ENCODE measurements around the gene VPS13D.

VPS13D gene

DNA sequence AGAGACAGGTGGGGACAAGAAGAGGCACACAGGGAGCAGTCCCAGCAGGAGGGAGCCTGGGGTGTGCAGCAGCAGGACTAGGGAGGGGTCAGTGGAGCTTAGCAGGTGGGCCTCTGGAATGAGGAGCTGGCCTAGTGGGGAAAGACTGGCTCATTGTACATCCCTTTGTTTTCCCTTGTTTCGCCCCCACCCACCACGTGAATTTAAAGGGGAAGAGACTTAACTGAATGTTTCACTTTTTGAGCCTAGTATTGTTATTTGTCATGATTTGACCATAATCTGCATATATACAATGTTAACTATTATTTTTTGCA is 206.5 kb downstream of the VPS13D start:
- Histone ChIP-seq H3K4me3 (ENCODE audit: low read length) (no peak overlapping the region), H3K4me1 (ENCODE audit: insufficient read depth, low read length) (peaks cover 12% of the 10 kb centered on the region), H3K36me3 (ENCODE audit: insufficient read depth, low read length) (no peaks in the 10 kb centered on the region)

DNA sequence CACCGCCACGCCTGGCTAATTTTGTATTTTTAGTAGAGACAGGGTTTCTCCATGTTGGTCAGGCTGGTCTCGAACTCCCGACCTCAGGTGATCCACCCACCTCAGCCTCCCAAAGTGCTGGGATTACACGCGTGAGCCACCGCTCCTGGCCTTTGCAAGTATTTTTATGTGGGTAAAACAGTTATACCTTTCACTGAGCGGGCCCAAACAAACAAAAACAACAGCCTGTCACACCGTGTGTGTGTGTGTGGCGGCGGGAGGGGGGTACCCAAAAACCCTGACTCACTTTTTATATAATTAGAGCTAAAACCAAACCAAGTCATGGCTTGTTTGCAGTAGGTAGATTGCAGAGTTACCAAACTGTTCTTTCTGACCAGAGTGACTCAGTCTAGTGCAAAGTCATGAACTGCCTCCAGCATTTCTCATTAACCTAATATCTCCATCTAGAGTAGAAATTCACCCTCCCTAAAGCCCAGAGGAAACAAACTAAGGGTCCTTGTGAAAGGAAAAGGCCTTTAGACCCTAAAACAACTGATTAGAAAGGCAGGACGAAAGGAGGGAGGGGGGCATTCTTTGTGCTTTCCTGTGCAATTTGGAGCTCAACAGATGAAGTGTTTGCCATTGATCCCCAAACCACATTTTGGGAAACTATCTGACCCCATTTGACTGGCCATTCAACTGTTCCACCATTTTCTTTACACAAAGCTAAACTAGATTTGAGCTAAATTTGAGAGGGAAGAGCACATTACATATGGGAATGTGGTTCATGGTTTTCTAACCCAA is 207.2 kb downstream of the VPS13D start:
- no peak overlapping the region for H3K4me3 ChIP-seq (ENCODE audit: low read length)
- H3K4me1 ChIP-seq (ENCODE audit: insufficient read depth, low read length), result peaks cover 12% of the 10 kb centered on the region

More for the DNA sequence above, 206.5 kb downstream of the VPS13D start:
- no peaks in the 10 kb centered on the region for H3K9me3 ChIP-seq (ENCODE audit: low read length)
- H2AFZ ChIP-seq (ENCODE audit: low read depth, low read length), result no peak overlapping the region
- H3K27me3 ChIP-seq (ENCODE audit: insufficient read depth, low read length), result no peaks in the 10 kb centered on the region

DNA sequence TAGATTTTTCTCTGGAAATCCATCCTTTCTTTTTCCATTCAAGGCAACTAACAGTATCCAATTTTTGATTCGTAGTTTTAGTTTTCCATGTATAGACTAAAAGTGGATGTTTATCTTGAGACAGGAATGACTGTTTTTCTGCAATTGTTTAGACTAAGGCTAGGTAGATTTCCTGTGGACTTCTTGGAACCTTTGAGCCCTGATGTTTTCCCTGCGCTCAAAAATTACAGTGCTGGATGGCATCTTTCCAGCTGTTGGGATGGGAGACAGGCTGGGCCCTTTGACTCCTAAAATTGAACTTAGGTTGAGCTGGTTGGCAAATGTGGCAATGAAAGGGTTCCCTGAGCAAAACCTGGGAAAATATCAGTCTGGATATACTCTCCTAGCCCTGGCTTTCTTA is 207.8 kb downstream of the VPS13D start:
- Histone ChIP-seq H2AFZ (ENCODE audit: low read depth, low read length) (no peak overlapping the region), H3K27me3 (ENCODE audit: insufficient read depth, low read length) (no peaks in the 10 kb centered on the region), H3K4me1 (ENCODE audit: insufficient read depth, low read length) (peaks cover 12% of the 10 kb centered on the region), H3K36me3 (ENCODE audit: insufficient read depth, low read length) (no peaks in the 10 kb centered on the region), H3K4me3 (ENCODE audit: low read length) (no peak overlapping the region), H3K9me3 (ENCODE audit: low read length) (no peaks in the 10 kb centered on the region)

More for the DNA sequence above, 207.2 kb downstream of the VPS13D start:
- Histone ChIP-seq H2AFZ (ENCODE audit: low read depth, low read length) (no peak overlapping the region), H3K9me3 (ENCODE audit: low read length) (no peaks in the 10 kb centered on the region), H3K36me3 (ENCODE audit: insufficient read depth, low read length) (no peaks in the 10 kb centered on the region), H3K27me3 (ENCODE audit: insufficient read depth, low read length) (no peaks in the 10 kb centered on the region)

DNA sequence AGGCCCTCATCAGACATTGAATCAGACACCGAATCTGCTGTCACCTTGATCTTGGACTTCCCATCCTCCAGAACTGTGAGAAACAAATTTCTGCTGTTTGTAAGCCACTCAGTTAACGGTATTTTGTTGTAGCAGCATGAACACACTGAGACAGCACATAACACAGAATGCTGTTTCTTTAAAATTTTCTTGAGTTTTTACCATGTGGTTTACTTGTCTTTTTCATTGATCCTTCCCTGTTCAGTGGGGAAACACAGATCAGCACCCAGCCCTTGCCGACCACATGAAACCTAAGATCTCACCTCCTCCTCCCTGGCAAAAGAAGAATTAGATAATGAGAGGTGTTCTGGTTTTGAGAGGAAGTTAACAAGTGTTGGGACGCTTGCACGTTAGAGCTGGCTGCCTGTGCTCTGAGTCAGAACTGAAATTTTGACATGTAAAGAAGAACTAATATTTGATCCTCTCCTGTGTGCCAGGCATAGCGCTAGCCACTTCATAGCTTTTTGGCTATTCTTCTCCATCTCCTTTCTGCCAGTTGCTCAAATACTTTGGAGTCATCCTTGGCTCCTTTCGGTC is 208.6 kb downstream of the VPS13D start:
- Histone ChIP-seq H3K27me3 (ENCODE audit: insufficient read depth, low read length) (no peaks in the 10 kb centered on the region), H3K36me3 (ENCODE audit: insufficient read depth, low read length) (no peaks in the 10 kb centered on the region), H3K4me3 (ENCODE audit: low read length) (no peak overlapping the region), H3K9me3 (ENCODE audit: low read length) (no peaks in the 10 kb centered on the region), H3K4me1 (ENCODE audit: insufficient read depth, low read length) (peaks cover 8% of the 10 kb centered on the region), H2AFZ (ENCODE audit: low read depth, low read length) (no peak overlapping the region)

DNA sequence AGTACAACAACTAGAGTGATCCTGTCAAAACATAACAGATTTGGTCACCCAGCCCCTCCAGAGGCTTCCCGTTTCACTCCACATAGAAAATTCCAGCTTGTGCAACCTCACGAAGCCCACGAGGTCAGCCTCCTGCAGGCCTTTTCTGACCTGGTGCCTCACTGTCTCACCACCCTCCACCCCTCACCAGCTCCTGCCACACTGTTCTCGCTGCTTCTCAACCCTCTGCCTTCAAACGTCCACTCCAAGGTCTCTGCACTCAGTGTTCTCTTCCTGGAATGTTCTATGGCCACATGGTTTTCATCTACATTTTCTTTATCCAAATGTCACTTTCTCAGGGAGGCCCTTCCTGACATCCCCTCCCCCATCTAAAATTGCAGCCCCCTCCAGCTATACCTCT is 209.2 kb downstream of the VPS13D start:
- Histone ChIP-seq H3K4me3 (ENCODE audit: low read length) (no peak overlapping the region), H3K36me3 (ENCODE audit: insufficient read depth, low read length) (no peaks in the 10 kb centered on the region), H2AFZ (ENCODE audit: low read depth, low read length) (no peak overlapping the region), H3K4me1 (ENCODE audit: insufficient read depth, low read length) (peaks cover 2% of the 10 kb centered on the region), H3K9me3 (ENCODE audit: low read length) (no peaks in the 10 kb centered on the region), H3K27me3 (ENCODE audit: insufficient read depth, low read length) (no peaks in the 10 kb centered on the region)

DNA sequence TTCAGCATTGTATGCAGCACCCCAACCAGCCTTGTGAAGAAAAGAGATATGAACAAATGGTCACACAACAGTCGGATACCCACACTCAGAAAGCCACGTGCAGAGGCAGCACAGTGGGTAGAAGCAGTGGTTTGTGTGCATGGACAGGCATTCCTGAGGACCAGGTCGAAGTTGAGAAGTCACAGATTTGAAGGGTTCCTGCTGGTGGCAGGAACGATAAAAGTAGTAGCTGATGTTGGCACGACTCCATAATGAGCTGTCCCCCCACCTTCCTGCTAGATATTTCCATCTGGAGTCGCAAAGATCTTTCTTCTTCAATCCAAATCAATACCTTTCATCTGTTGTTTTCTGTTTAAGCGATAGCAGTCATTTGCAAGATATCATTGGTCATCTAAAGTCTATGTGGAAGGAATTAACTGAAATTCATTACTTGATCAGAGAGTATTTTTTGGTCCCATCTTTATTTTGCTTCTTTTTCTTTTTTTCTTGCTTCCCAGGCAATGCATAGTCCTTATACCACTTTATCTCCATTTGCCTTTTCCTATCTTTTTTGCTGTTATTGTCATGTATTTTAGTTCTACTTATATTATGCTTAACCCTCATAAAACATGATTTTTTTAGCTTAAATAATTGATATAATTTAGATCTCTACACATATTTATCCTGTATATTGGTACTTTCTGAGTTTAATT is 211.7 kb downstream of the VPS13D start:
- Histone ChIP-seq H3K9me3 (ENCODE audit: low read length) (no peaks in the 10 kb centered on the region), H3K27me3 (ENCODE audit: insufficient read depth, low read length) (no peaks in the 10 kb centered on the region), H2AFZ (ENCODE audit: low read depth, low read length) (no peak overlapping the region), H3K4me3 (ENCODE audit: low read length) (no peak overlapping the region), H3K4me1 (ENCODE audit: insufficient read depth, low read length) (no peaks in the 10 kb centered on the region), H3K36me3 (ENCODE audit: insufficient read depth, low read length) (no peaks in the 10 kb centered on the region)

DNA sequence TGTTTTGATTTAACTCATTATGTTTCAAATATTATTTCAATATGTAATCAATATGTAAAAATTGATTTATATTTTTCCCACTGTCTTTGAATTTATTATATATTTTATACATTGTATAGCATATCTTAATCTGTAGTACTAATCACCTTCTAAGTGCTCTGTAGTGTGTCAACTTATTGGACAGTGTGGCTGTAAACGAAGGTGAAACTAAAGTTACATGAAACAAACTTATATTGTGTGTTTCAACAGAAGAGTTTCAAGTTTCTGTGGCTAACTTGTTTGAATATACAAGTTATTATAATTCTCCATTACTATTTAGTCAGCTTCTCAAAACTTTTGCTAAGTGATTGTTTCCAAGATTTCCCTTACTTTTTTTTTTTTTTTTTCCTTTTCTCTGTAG is 212.4 kb downstream of the VPS13D start:
- Histone ChIP-seq H3K4me3 (ENCODE audit: low read length) (no peak overlapping the region), H3K27me3 (ENCODE audit: insufficient read depth, low read length) (no peaks in the 10 kb centered on the region), H3K36me3 (ENCODE audit: insufficient read depth, low read length) (no peaks in the 10 kb centered on the region), H2AFZ (ENCODE audit: low read depth, low read length) (no peak overlapping the region), H3K4me1 (ENCODE audit: insufficient read depth, low read length) (peaks cover 3% of the 10 kb centered on the region), H3K9me3 (ENCODE audit: low read length) (no peaks in the 10 kb centered on the region)

DNA sequence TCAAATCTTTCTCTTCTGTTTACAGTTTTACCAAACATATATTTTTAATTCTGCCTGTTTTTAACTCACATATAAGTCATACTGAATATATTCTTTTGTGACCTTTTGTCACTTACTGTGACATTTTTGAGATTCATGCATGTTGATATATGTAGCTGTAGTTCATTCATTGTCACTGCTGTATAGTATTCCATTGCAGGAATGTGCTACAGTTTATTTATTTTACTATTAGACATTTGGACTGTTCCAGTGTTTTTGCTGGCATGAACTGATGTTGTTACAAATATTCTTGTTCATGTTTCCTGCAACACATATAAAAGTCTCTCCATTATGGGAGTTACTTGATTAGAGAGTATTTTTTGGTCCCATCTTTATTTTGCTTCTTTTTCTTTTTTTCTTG is 213.3 kb downstream of the VPS13D start:
- Histone ChIP-seq H3K9me3 (ENCODE audit: low read length) (no peaks in the 10 kb centered on the region), H3K4me1 (ENCODE audit: insufficient read depth, low read length) (peaks cover 12% of the 10 kb centered on the region), H3K4me3 (ENCODE audit: low read length) (no peak overlapping the region), H3K27me3 (ENCODE audit: insufficient read depth, low read length) (no peaks in the 10 kb centered on the region), H2AFZ (ENCODE audit: low read depth, low read length) (no peak overlapping the region), H3K36me3 (ENCODE audit: insufficient read depth, low read length) (no peaks in the 10 kb centered on the region)

DNA sequence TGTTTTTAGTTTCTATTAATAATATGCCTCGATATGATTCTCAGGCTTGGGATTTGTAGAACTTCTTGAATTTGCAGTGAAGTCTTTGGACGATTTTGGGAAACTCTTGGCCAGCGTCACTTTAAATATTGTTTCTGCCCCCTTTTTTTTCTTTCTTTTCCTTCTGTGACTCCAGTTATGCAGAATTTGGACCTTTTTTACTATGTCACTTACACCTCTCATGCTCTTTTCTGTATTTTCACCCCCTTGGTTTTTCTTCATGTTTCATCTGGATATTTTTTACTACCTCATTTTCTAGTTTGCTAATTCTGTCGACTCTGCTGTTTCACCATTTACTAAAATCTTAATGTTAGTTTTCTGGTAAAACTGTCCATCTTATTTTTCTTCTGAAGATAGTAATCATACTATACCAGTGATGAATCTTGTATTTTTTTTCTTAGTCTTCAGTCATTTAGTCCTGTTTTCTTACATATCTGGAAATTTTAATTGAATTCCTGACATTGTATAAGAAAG is 214.6 kb downstream of the VPS13D start:
- Histone ChIP-seq H3K9me3 (ENCODE audit: low read length) (no peaks in the 10 kb centered on the region), H3K4me1 (ENCODE audit: insufficient read depth, low read length) (peaks cover 22% of the 10 kb centered on the region), H3K27me3 (ENCODE audit: insufficient read depth, low read length) (no peaks in the 10 kb centered on the region), H3K4me3 (ENCODE audit: low read length) (no peak overlapping the region), H2AFZ (ENCODE audit: low read depth, low read length) (no peak overlapping the region), H3K36me3 (ENCODE audit: insufficient read depth, low read length) (no peaks in the 10 kb centered on the region)

DNA sequence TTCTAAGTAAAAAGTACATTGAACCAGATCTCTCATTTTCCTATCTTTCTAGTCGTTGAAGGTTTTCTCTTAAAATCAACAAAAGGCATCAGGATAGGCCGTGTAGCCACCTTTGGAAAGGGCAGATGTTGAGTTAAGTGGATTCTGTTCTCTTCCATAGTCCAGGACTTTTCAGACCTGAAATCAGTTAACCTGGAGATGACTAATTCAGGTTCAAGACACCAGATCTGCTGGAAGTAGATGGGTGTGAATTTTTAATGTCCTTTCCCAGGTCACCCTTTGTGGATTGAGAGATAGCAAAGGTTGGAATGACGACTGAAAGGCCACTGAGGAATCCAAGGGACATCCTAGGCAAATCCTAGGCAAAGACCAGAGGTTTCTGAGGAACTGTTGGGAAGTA is 215.4 kb downstream of the VPS13D start:
- Histone ChIP-seq H2AFZ (ENCODE audit: low read depth, low read length) (no peak overlapping the region), H3K9me3 (ENCODE audit: low read length) (no peaks in the 10 kb centered on the region), H3K4me3 (ENCODE audit: low read length) (no peak overlapping the region), H3K4me1 (ENCODE audit: insufficient read depth, low read length) (peaks cover 22% of the 10 kb centered on the region), H3K27me3 (ENCODE audit: insufficient read depth, low read length) (no peaks in the 10 kb centered on the region), H3K36me3 (ENCODE audit: insufficient read depth, low read length) (no peaks in the 10 kb centered on the region)

DNA sequence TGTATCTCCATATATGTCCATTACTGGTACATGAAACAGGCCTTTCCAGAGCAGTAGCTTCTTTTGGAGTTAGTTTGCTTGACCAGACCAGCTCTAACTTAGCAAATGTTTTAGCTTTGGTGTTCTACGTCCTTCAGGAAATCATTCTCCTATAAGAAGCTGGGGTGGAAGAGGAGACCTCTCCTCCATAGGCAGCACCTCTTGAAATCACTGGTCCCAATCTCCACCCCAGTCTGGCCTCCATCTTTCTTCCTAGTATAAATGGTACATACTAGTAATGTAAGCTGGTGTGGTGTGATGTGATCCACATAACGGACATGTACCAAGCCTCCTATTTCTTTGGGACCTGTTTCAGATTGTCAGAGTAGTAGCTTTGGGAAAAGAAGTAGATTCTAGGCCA is 216.8 kb downstream of the VPS13D start:
- no peaks in the 10 kb centered on the region for H3K9me3 ChIP-seq (ENCODE audit: low read length)
- no peaks in the 10 kb centered on the region for H3K27me3 ChIP-seq (ENCODE audit: insufficient read depth, low read length)
- peaks cover 22% of the 10 kb centered on the region for H3K4me1 ChIP-seq (ENCODE audit: insufficient read depth, low read length)

DNA sequence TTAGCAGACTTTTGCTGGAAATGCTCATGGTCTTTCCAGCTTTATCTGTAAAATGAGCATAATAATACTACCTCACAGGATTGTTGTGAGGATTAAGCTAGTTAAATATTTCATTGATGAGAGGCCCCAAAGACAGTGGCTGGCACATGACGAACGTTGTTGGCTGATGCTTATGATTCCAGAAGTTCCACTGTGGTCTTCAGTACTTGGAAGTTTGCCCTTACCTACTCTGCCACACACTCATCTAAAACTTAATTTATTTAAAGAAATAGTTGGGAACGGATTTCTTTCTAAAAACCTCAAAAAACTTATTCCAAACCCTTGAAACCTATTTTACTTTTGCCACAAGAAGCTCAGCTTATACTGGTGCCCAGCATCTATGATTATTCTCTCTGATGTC is 217.5 kb downstream of the VPS13D start:
- H3K4me1 ChIP-seq (ENCODE audit: insufficient read depth, low read length), result peaks cover 22% of the 10 kb centered on the region
- no peak overlapping the region for H2AFZ ChIP-seq (ENCODE audit: low read depth, low read length)
- H3K27me3 ChIP-seq (ENCODE audit: insufficient read depth, low read length), result no peaks in the 10 kb centered on the region
- no peaks in the 10 kb centered on the region for H3K9me3 ChIP-seq (ENCODE audit: low read length)
- no peaks in the 10 kb centered on the region for H3K36me3 ChIP-seq (ENCODE audit: insufficient read depth, low read length)
- H3K4me3 ChIP-seq (ENCODE audit: low read length), result no peak overlapping the region

More for the DNA sequence above, 216.8 kb downstream of the VPS13D start:
- Histone ChIP-seq H2AFZ (ENCODE audit: low read depth, low read length) (no peak overlapping the region), H3K4me3 (ENCODE audit: low read length) (no peak overlapping the region), H3K36me3 (ENCODE audit: insufficient read depth, low read length) (no peaks in the 10 kb centered on the region)

DNA sequence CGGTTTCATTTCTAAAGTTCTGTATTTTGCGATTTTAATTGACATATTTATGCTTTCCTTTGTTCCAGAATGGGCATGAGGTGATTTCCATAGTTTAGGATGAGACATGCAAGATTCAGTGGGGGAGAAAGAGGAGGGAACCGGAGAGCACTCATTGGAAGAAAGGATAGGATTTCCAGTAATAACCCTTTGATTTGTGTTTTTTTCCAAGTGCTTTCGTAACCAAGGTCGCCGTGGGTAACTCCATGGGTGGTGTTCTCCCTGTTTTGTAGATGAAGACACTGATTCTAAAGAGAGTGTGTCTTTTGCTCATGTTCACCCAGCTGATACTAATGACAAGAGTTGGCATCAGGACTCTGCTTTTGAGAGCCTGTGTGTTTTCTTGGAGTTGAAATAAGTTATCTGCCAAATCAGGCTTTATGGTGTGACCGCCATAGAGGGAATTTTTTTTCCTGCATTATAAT is 218.1 kb downstream of the VPS13D start:
- Histone ChIP-seq H2AFZ (ENCODE audit: low read depth, low read length) (no peak overlapping the region), H3K9me3 (ENCODE audit: low read length) (no peaks in the 10 kb centered on the region), H3K4me3 (ENCODE audit: low read length) (no peak overlapping the region), H3K27me3 (ENCODE audit: insufficient read depth, low read length) (no peaks in the 10 kb centered on the region), H3K36me3 (ENCODE audit: insufficient read depth, low read length) (no peaks in the 10 kb centered on the region), H3K4me1 (ENCODE audit: insufficient read depth, low read length) (peaks cover 22% of the 10 kb centered on the region)
